Measurements from ENCODE around the gene NGB.

DNA sequence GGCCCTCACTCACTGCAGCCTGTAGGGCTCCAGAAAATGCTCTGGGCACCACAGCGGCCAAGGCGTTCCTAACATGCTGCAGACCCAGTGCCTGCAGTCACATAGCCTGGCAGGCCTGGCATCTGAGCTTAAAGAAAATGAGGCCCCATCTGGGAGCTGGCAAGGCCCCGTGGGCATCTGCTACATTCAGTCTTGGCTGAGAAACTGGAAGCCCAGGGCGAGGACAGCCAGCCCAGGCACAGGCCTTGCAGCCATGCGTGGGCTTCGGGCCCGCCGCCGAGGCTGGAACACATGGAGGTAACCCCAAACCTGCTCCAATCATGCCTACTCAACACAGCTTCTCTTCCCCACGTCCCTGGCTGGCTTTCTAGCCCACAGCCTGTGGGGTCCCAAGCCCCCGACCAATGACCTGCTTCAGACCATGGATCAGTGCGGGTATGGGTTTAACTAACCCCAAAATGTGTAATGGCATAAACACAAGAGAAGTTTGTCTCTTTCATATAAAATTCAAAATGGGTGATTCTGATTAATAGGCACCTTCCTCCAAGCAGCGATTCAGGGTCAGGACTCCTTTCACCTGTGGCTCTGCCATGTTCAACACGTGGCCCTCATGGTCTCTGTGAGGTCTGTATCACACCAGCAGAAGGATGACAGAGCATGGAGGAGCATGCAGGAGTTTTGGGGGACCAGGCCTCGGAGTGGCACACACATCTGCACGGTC lies 6.4 kb downstream of the NGB start:
- TF ChIP-seq, protein P1, sequence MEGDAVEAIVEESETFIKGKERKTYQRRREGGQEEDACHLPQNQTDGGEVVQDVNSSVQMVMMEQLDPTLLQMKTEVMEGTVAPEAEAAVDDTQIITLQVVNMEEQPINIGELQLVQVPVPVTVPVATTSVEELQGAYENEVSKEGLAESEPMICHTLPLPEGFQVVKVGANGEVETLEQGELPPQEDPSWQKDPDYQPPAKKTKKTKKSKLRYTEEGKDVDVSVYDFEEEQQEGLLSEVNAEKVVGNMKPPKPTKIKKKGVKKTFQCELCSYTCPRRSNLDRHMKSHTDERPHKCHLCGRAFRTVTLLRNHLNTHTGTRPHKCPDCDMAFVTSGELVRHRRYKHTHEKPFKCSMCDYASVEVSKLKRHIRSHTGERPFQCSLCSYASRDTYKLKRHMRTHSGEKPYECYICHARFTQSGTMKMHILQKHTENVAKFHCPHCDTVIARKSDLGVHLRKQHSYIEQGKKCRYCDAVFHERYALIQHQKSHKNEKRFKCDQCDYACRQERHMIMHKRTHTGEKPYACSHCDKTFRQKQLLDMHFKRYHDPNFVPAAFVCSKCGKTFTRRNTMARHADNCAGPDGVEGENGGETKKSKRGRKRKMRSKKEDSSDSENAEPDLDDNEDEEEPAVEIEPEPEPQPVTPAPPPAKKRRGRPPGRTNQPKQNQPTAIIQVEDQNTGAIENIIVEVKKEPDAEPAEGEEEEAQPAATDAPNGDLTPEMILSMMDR (IDR thresholded peaks at IDR 0.05; ENCODE audit: extremely low read depth in 1 of 2, insufficient read depth in 1 of 2, low read depth in 1 of 2, low read length in 2 of 2) = no peak
- TF ChIP-seq FOS (IDR thresholded peaks at IDR 0.05; ENCODE audit: borderline replicate concordance, insufficient read depth, low read length) (no peak), JUN (IDR thresholded peaks at IDR 0.05; ENCODE audit: borderline replicate concordance, insufficient read depth, insufficient read length, low read depth) (no peak), POLR2AphosphoS5 (IDR thresholded peaks at IDR 0.05; ENCODE audit: insufficient read depth, low read depth, low read length) (no peak)
